IMR-90 (cell line): ENCODE data around the gene PRDM10. TPM values are rescaled to one million over a fixed set of nuclear protein-coding genes. Genes with fewer than 3 reads are reported as not detected.

ENCODE experiments used
- ATAC-seq: fragments of 200-7000 bp; cut with Tn5 transposase; 2 replicates; pipeline ENCODE4 v1.9.1; 2020; ENCODE audit warnings: low read depth, mild to moderate bottlenecking, moderate library complexity
- BruUV-seq: library from RNA; stranded (reverse); fragments of 400-500 nt; replicated peaks from 2 replicates; lab custom pipeline; 2021; lab: Mats Ljungman, UMichigan
- CTCF ChIA-PET: fragments of 300-600 bp; formaldehyde crosslinking; extraction: SDS; loops from one replicate; lab custom pipeline; 2021; ENCODE audit warnings: antibody characterized with exemption; lab: Yijun Ruan, JAX
- POLR2A ChIA-PET: fragments of 300-600 bp; sonication (Branson Sonifier 250); formaldehyde crosslinking; loops from one replicate; lab custom pipeline; 2022; ENCODE audit warnings: antibody characterized with exemption; ENCODE audit not compliant: unreplicated experiment; lab: Charles Lee
- DNase-seq: peaks from one replicate; pipeline ENCODE4 v3.0.0; 2013
- H2AFZ ChIP-seq: replicated peaks from 2 replicates; pipeline ENCODE3; 2013; ENCODE audit warnings: low read length, mild to moderate bottlenecking; ENCODE audit not compliant: poor library complexity
- H2AK5ac ChIP-seq: 2 replicates; pipeline ENCODE4 v1.6.1; 2013; ENCODE audit warnings: low read depth, low read length, inconsistent platforms
- H2AK9ac ChIP-seq: replicated peaks from 2 replicates; pipeline ENCODE3; 2013; ENCODE audit warnings: mild to moderate bottlenecking, low read depth, low read length, moderate library complexity; ENCODE audit not compliant: poor library complexity
- H2BK120ac ChIP-seq: 2 replicates; pipeline ENCODE4 v1.6.1; 2013; ENCODE audit warnings: low read depth, low read length, inconsistent platforms
- H2BK15ac ChIP-seq: 3 replicates; pipeline ENCODE4 v1.6.1; 2013; ENCODE audit warnings: low read depth, low read length, inconsistent platforms
- H2BK20ac ChIP-seq: 2 replicates; pipeline ENCODE4 v1.6.1; 2013; ENCODE audit warnings: low read depth, mild to moderate bottlenecking, inconsistent platforms, low read length, moderate library complexity
- H2BK5ac ChIP-seq: 2 replicates; pipeline ENCODE4 v1.6.1; 2013; ENCODE audit warnings: mild to moderate bottlenecking, low read depth, low read length, inconsistent platforms; ENCODE audit not compliant: poor library complexity, severe bottlenecking
- H3K14ac ChIP-seq: replicated peaks from 2 replicates; pipeline ENCODE4 v1.6.1; 2013; ENCODE audit warnings: low read depth, low read length, inconsistent platforms
- H3K18ac ChIP-seq: 2 replicates; pipeline ENCODE4 v1.6.1; 2013; ENCODE audit warnings: low read depth, low read length, control low read depth
- H3K23ac ChIP-seq: 2 replicates; pipeline ENCODE4 v1.6.1; 2013; ENCODE audit warnings: low read depth, low read length, inconsistent platforms
- H3K27ac ChIP-seq: 2 replicates; pipeline ENCODE4 v1.5.1; 2013; ENCODE audit warnings: mild to moderate bottlenecking, control low read depth, low read length; ENCODE audit not compliant: insufficient read depth
- H3K27me3 ChIP-seq: 2 replicates; pipeline ENCODE4 v1.6.1; 2013; ENCODE audit warnings: low read length; ENCODE audit not compliant: control insufficient read depth, insufficient read depth
- H3K36me3 ChIP-seq: 2 replicates; pipeline ENCODE4 v1.6.1; 2013; ENCODE audit warnings: low read length, mixed read lengths; ENCODE audit not compliant: control insufficient read depth, insufficient read depth
- H3K4ac ChIP-seq: 2 replicates; pipeline ENCODE4 v1.6.1; 2013; ENCODE audit warnings: low read depth, low read length, inconsistent platforms
- H3K4me1 ChIP-seq: 2 replicates; pipeline ENCODE4 v1.6.1; 2013; ENCODE audit warnings: low read length, mixed read lengths; ENCODE audit not compliant: control insufficient read depth, insufficient read depth
- H3K4me2 ChIP-seq: 2 replicates; pipeline ENCODE4 v1.6.1; 2013; ENCODE audit warnings: low read depth, mild to moderate bottlenecking, control low read depth, low read length, moderate library complexity
- H3K4me3 ChIP-seq: 2 replicates; pipeline ENCODE4 v1.5.1; 2013; ENCODE audit warnings: low read depth, mild to moderate bottlenecking, control low read depth, low read length, moderate library complexity; ENCODE audit not compliant: insufficient read depth
- H3K56ac ChIP-seq: 2 replicates; pipeline ENCODE4 v1.6.1; 2013; ENCODE audit warnings: low read length, inconsistent platforms; ENCODE audit not compliant: insufficient read depth; ENCODE audit errors: extremely low read depth
- H3K79me1 ChIP-seq, 2 experiments: 2 replicates each; pipeline ENCODE4 v1.6.1; 2013; ENCODE audit warnings: low read length in 2 of 2, inconsistent platforms in 1 of 2, low read depth in 1 of 2
- H3K9ac ChIP-seq: 2 replicates; pipeline ENCODE4 v1.6.1; 2013; ENCODE audit warnings: low read depth, low read length, control low read depth
- H3K9me1 ChIP-seq: 2 replicates; pipeline ENCODE4 v1.6.1; 2013; ENCODE audit warnings: low read length, inconsistent platforms; ENCODE audit not compliant: insufficient read depth
- H3K9me3 ChIP-seq: 2 replicates; pipeline ENCODE4 v1.6.1; 2013; ENCODE audit warnings: low read length; ENCODE audit not compliant: control insufficient read depth, insufficient read depth
- H4K20me1 ChIP-seq: 2 replicates; pipeline ENCODE4 v1.6.1; 2013; ENCODE audit warnings: low read length, inconsistent platforms; ENCODE audit not compliant: insufficient read depth
- H4K5ac ChIP-seq: 2 replicates; pipeline ENCODE4 v1.6.1; 2013; ENCODE audit warnings: mild to moderate bottlenecking, low read depth, low read length, control low read depth
- H4K8ac ChIP-seq, 2 experiments: 2 replicates each; pipeline ENCODE4 v1.6.1; 2013; ENCODE audit warnings: low read depth in 2 of 2, low read length in 2 of 2, control low read depth in 1 of 2, inconsistent platforms in 1 of 2
- H4K91ac ChIP-seq: 2 replicates; pipeline ENCODE4 v1.6.1; 2013; ENCODE audit warnings: low read depth, low read length, inconsistent platforms; ENCODE audit not compliant: insufficient read depth
- BHLHE40 ChIP-seq: fragments of 150-350 bp; IDR thresholded peaks from 2 replicates; pipeline ENCODE4 v1.6.1; 2016; ENCODE audit warnings: mild to moderate bottlenecking, low read depth, low read length
- CEBPB ChIP-seq: IDR thresholded peaks from 2 replicates; pipeline ENCODE4 v1.6.1; 2012; ENCODE audit warnings: low read depth, low read length, improper control_type of control experiment
- CHD1 ChIP-seq: IDR thresholded peaks from 2 replicates; pipeline ENCODE4 v1.6.1; 2012; ENCODE audit warnings: low read depth, low read length, improper control_type of control experiment
- FOS ChIP-seq: fragments of 150-350 bp; IDR thresholded peaks from 2 replicates; pipeline ENCODE4 v1.6.1; 2016; ENCODE audit warnings: low read depth, low read length
- MAZ ChIP-seq: IDR thresholded peaks from 2 replicates; pipeline ENCODE4 v1.6.1; 2012; ENCODE audit warnings: low read depth, mild to moderate bottlenecking, low read length, improper control_type of control experiment, moderate library complexity, borderline replicate concordance
- MXI1 ChIP-seq: IDR thresholded peaks from 2 replicates; pipeline ENCODE4 v1.6.1; 2012; ENCODE audit warnings: low read depth, mild to moderate bottlenecking, low read length, moderate library complexity, borderline replicate concordance
- NFE2L2 ChIP-seq: fragments of 150-350 bp; IDR thresholded peaks from 2 replicates; pipeline ENCODE4 v1.6.1; 2016; ENCODE audit warnings: low read depth, mild to moderate bottlenecking, low read length
- POLR2A ChIP-seq: IDR thresholded peaks from 2 replicates; pipeline ENCODE4 v1.6.1; 2012; ENCODE audit warnings: mild to moderate bottlenecking, low read depth, low read length
- RAD21 ChIP-seq: IDR thresholded peaks from 2 replicates; pipeline ENCODE4 v1.6.1; 2012; ENCODE audit warnings: low read length, improper control_type of control experiment
- RCOR1 ChIP-seq: IDR thresholded peaks from 2 replicates; pipeline ENCODE4 v1.6.1; 2012; ENCODE audit warnings: mild to moderate bottlenecking, low read length, improper control_type of control experiment; ENCODE audit not compliant: insufficient replicate concordance
- RFX5 ChIP-seq: IDR thresholded peaks from 2 replicates; pipeline ENCODE4 v1.8.0; 2012; ENCODE audit warnings: low read depth, mild to moderate bottlenecking, low read length, moderate library complexity
- WGBS, 2 experiments: methylation state at CpG; one replicate each; pipeline versions ENCODE4 v1.1.5 to v1.1.7; 2013; ENCODE audit warnings: missing lambda C conversion rate in 2 of 2; ENCODE audit not compliant: insufficient read length in 1 of 2; ENCODE audit errors: extremely low coverage in 2 of 2; 5-methylcytosine and 5-hydroxymethylcytosine counted together
- dilution Hi-C: fragments of 300-500 bp; cut with HindIII; formaldehyde crosslinking; loops from one replicate; pipeline ENCODE4 v1.14.3; 2018; ENCODE audit warnings: low sequenced_read_pairs; ENCODE audit not compliant: unreplicated experiment
- in situ Hi-C: fragments of 300-500 bp; cut with MboI; formaldehyde crosslinking; loops from 3 replicates; pipeline ENCODE4 v1.14.3; 2019; ENCODE audit warnings: low sequenced_read_pairs, inconsistent platforms, mixed read lengths
- intact Hi-C: fragments of 100-400 bp; cut with micrococcal nuclease; formaldehyde crosslinking; loops from 2 replicates; pipeline ENCODE4 v1.10.0; 2022
- polyA plus RNA-seq, 3 experiments: library from polyadenylated mRNA; depleted of rRNA; stranded (reverse); fragments of >200 nt; gene quantifications; 2 replicates each; pipeline ENCODE4 v1.2.3, GENCODE V29; 2012; ENCODE audit warnings: low replicate concordance in 1 of 3
- total RNA-seq: library from RNA; depleted of rRNA; stranded (reverse); fragments of >200 nt; gene quantifications from 2 replicates; pipeline ENCODE4 v1.2.3, GENCODE V29; 2012
- TF ChIP-seq, protein P1 (sequence below): fragments of 150-350 bp; IDR thresholded peaks from 2 replicates; pipeline ENCODE4 v1.6.1; 2017; ENCODE audit warnings: mild to moderate bottlenecking, antibody characterized with exemption, low read length, low read depth
- TF ChIP-seq, protein P2 (sequence below): conservative IDR thresholded peaks from 2 replicates; pipeline ENCODE4 v1.5.1; 2012; ENCODE audit warnings: mild to moderate bottlenecking, low read depth, low read length, improper control_type of control experiment
- TF ChIP-seq, protein P3 (sequence below): fragments of 150-350 bp; IDR thresholded peaks from 2 replicates; pipeline ENCODE4 v1.6.1; 2016; ENCODE audit warnings: low read depth, mild to moderate bottlenecking, low read length, moderate library complexity, borderline replicate concordance

Gene PRDM10
- total and polyA plus RNA-seq, 2 of the 4 experiments (the other 2 are of a cell fraction) = 3.1 to 6.5 TPM

DNA sequence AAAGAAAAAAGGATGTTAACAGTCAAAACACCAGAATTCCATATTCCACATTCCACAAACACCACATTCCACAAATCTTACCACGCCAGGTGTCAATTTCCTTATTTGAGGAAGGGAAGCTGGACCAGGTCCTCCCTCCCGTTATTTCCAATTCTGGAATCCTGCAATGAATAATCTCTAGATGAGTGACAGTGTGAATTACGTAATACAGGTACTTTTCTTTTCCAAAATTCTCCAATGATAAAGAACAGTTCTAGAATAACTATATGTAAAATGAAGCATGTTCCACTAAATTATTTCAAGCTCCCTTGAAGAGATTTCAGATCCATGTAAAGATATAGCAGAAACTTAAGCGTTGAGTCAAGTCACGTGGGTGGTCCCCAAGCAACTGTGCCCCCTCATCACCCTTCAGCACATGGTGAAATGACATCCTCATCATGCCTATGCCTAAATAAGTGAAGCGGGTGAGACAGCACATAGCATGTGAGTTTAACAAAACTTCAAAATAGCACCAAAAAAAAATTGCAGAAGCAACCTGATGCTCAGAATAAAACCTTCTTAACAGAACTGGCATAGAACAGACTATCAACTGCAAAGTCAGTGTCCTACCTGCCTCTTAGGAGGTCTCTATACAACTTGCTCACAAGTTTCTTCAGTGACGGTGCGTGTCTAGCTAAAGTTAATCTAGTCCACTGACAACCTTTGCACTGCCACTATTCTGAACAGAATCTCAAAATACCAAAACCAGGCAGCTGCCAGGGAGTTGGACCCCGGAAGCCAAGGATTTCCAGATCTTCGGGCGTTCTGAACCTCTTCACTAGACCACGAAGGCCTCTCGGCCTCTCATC lies 108.1 kb downstream of the PRDM10 start:
- Histone ChIP-seq H3K36me3 (peaks cover 13% of the 10 kb centered on the region), H2BK20ac (no peak overlapping the region), H3K79me1 (peaks cover 16 to 44% of the 10 kb centered on the region in 2 experiments), H3K18ac (no peak overlapping the region), H3K27me3 (no peaks in the 10 kb centered on the region), H3K9me1 (no peaks in the 10 kb centered on the region; the same call in 1 of the 2 replicates), H3K4me3 (peak overlapping the region; percentile 98), H2BK5ac (no peak overlapping the region), H3K56ac (0 out of 2 replicates have a peak overlapping the region, but pooled peaks have one; percentile 8), H3K9me3 (no peaks in the 10 kb centered on the region), H4K5ac (no peak overlapping the region), H3K23ac (peak overlapping the region; percentile 73), H4K91ac (no peak overlapping the region), H3K4me2 (peak overlapping the region; percentile 99), H3K4ac (peak overlapping the region; percentile 29; the same call in 1 of the 2 replicates), H3K9ac (peak overlapping the region; percentile 89), H3K4me1 (peaks cover 4% of the 10 kb centered on the region; the same call in 1 of the 2 replicates), H2BK120ac (no peak overlapping the region), H2AFZ (peak overlapping the region; percentile 95), H4K20me1 (no peaks in the 10 kb centered on the region; the same call in 1 of the 2 replicates), H2AK5ac (no peak overlapping the region), H2BK15ac (no peak overlapping the region), H3K14ac (no peak overlapping the region; the same call in 1 of the 2 replicates), H3K27ac (peak overlapping the region; percentile 87), H4K8ac (peak overlapping the region in 1 of 2 experiments; percentile 31; a peak in 1 of 4 replicates), H2AK9ac (peak overlapping the region; percentile 47)
- POLR2A ChIA-PET = no interaction called here
- in situ Hi-C loops = no loop called here
- intact Hi-C loops = no loop called here
- CTCF ChIA-PET = interaction anchor here (1.3 kb wide), 1 partner anchor 13 kb away, joined by 5 read pairs; no protein-coding TSS in a partner anchor
- DNase-seq (peak; percentile 3), ATAC-seq (peak; percentile 3; the same call in 1 of the 2 replicates)
- BruUV-seq = no TSS peak
- 0% methylated on average over 5 of the region's 13 CpGs; no CpG with 5 or more reads in 1 of the 2 experiments for WGBS, 2 experiments
- dilution Hi-C loops = no loop called here
- TF ChIP-seq RAD21 = no peak
- no peak for TF ChIP-seq BHLHE40
- TF ChIP-seq, protein P1, sequence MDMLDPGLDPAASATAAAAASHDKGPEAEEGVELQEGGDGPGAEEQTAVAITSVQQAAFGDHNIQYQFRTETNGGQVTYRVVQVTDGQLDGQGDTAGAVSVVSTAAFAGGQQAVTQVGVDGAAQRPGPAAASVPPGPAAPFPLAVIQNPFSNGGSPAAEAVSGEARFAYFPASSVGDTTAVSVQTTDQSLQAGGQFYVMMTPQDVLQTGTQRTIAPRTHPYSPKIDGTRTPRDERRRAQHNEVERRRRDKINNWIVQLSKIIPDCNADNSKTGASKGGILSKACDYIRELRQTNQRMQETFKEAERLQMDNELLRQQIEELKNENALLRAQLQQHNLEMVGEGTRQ = peak; percentile 57
- TF ChIP-seq MAZ = no peak
- TF ChIP-seq, protein P2, sequence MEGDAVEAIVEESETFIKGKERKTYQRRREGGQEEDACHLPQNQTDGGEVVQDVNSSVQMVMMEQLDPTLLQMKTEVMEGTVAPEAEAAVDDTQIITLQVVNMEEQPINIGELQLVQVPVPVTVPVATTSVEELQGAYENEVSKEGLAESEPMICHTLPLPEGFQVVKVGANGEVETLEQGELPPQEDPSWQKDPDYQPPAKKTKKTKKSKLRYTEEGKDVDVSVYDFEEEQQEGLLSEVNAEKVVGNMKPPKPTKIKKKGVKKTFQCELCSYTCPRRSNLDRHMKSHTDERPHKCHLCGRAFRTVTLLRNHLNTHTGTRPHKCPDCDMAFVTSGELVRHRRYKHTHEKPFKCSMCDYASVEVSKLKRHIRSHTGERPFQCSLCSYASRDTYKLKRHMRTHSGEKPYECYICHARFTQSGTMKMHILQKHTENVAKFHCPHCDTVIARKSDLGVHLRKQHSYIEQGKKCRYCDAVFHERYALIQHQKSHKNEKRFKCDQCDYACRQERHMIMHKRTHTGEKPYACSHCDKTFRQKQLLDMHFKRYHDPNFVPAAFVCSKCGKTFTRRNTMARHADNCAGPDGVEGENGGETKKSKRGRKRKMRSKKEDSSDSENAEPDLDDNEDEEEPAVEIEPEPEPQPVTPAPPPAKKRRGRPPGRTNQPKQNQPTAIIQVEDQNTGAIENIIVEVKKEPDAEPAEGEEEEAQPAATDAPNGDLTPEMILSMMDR = no peak
- TF ChIP-seq NFE2L2 = no peak
- no peak for TF ChIP-seq CHD1
- no peak for TF ChIP-seq MXI1
- peak; percentile 76 for TF ChIP-seq CEBPB
- TF ChIP-seq RFX5 = no peak
- TF ChIP-seq, protein P3, sequence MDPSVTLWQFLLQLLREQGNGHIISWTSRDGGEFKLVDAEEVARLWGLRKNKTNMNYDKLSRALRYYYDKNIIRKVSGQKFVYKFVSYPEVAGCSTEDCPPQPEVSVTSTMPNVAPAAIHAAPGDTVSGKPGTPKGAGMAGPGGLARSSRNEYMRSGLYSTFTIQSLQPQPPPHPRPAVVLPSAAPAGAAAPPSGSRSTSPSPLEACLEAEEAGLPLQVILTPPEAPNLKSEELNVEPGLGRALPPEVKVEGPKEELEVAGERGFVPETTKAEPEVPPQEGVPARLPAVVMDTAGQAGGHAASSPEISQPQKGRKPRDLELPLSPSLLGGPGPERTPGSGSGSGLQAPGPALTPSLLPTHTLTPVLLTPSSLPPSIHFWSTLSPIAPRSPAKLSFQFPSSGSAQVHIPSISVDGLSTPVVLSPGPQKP = no peak
- TF ChIP-seq RCOR1 = no peak
- TF ChIP-seq FOS = no peak
- no peak for TF ChIP-seq POLR2A
